OCI-LY1 (cell line): ENCODE results near the gene GHRL.

ENCODE experiments used
- CTCF ChIP-seq: fragments of 200-600 bp; sonication (generic), shearing (Covaris generic); IDR thresholded peaks from 2 replicates; pipeline ENCODE4 v1.5.1; 2017; ENCODE audit warnings: mild to moderate bottlenecking, antibody characterized with exemption, low read length, moderate library complexity, mixed read lengths
- EZH2 ChIP-seq: fragments of 200-600 bp; sonication (generic), shearing (Covaris generic); IDR thresholded peaks from 2 replicates; pipeline ENCODE4 v1.8.0; 2017; ENCODE audit warnings: borderline replicate concordance, mixed run types, mild to moderate bottlenecking, antibody characterized with exemption, low read length, moderate library complexity, mixed read lengths

GRCh38 chr3:10269443-10269842 is 23.3 kb downstream of the GHRL start:
- TF ChIP-seq CTCF = no peak
- no peak for TF ChIP-seq EZH2
